DND-41 (cell line): ENCODE measurements around the gene EPN1.
A peak's percentile ranks its signal among the peaks of the same experiment; 100 is the strongest.

Experiments used
- ATAC-seq: fragments of 200-7000 bp; cut with Tn5 transposase; 3 replicates; pipeline ENCODE4 v1.9.1; 2021; ENCODE audit warnings: low read depth; ENCODE audit not compliant: insufficient read depth
- DNase-seq: peaks from one replicate; pipeline ENCODE4 v3.0.0-alpha.2; 2020
- H2AFZ ChIP-seq: 2 replicates; pipeline ENCODE4 v1.6.0; 2012; ENCODE audit warnings: low read depth, low read length
- H3K27ac ChIP-seq: 2 replicates; pipeline ENCODE4 v1.5.1; 2012; ENCODE audit warnings: low read length, inconsistent platforms
- H3K27me3 ChIP-seq: fragments of 200-600 bp; sonication (generic); 2 replicates; pipeline ENCODE4 v1.6.0; 2012; ENCODE audit warnings: low read length, mild to moderate bottlenecking, inconsistent platforms; ENCODE audit not compliant: insufficient read depth, poor library complexity
- H3K36me3 ChIP-seq: 2 replicates; pipeline ENCODE4 v1.5.1; 2012; ENCODE audit warnings: low read length, inconsistent platforms; ENCODE audit not compliant: insufficient read depth
- H3K4me1 ChIP-seq: 2 replicates; pipeline ENCODE4 v1.5.1; 2012; ENCODE audit warnings: mild to moderate bottlenecking, low read length; ENCODE audit not compliant: insufficient read depth
- H3K4me2 ChIP-seq: 2 replicates; pipeline ENCODE4 v1.6.0; 2012; ENCODE audit warnings: mild to moderate bottlenecking, moderate library complexity, low read length, inconsistent platforms; ENCODE audit not compliant: insufficient read depth
- H3K4me3 ChIP-seq, 2 experiments: fragments of 200-600 bp in 1 of 2; shearing (Covaris generic) in 1 of 2; 2 replicates each; pipeline ENCODE4 v1.5.1; 2012 to 2016; ENCODE audit warnings: inconsistent platforms in 2 of 2, low read length in 2 of 2, mild to moderate bottlenecking in 2 of 2, low read depth in 1 of 2, moderate library complexity in 1 of 2
- H3K79me2 ChIP-seq: 2 replicates; pipeline ENCODE4 v1.6.0; 2012; ENCODE audit warnings: low read length, inconsistent platforms; ENCODE audit not compliant: insufficient read depth
- H3K9ac ChIP-seq: 2 replicates; pipeline ENCODE4 v1.6.0; 2012; ENCODE audit warnings: low read depth, mild to moderate bottlenecking, inconsistent platforms, low read length, moderate library complexity
- H3K9me3 ChIP-seq: 2 replicates; pipeline ENCODE4 v1.5.1; 2012; ENCODE audit warnings: low read length, moderate library complexity, mild to moderate bottlenecking, inconsistent platforms; ENCODE audit not compliant: insufficient read depth, severe bottlenecking
- H4K20me1 ChIP-seq: 2 replicates; pipeline ENCODE4 v1.6.0; 2012; ENCODE audit warnings: low read length; ENCODE audit not compliant: insufficient read depth
- EZH2 ChIP-seq: IDR thresholded peaks from 3 replicates; pipeline ENCODE4 v1.6.1; 2012; ENCODE audit warnings: borderline replicate concordance, low read depth, mild to moderate bottlenecking, moderate library complexity, low read length, inconsistent platforms; ENCODE audit not compliant: severe bottlenecking
- TF ChIP-seq, protein P1 (sequence below): IDR thresholded peaks from 2 replicates; pipeline ENCODE4 v1.5.1; 2012; ENCODE audit warnings: borderline replicate concordance, low read length, moderate library complexity, mild to moderate bottlenecking; ENCODE audit not compliant: poor library complexity, severe bottlenecking; ENCODE audit errors: extremely low read depth

Gene EPN1

DNA sequence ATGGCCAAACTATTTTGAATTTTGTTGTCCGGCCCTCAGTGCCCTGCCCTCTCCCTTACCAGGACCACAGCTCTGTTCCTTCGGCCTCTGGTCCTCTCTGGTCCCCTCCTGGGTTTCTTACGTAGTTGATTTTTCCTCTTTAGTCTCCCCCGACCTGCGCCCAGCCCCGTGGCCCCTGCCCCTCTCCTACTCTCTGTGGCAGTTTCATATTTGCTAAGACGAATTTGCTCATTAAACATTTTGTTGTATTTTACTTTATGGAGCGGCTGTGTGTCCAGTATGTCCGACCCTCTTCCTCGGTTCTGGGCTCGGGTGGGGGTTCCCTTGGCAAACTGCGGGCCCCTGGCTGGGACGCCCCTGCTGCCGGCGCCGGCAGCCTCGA is 576 bp upstream of the EPN1 start:
- DNase-seq = no peak
- peaks cover 87% of the 10 kb centered on the region for H3K79me2 ChIP-seq
- peaks cover 75% of the 10 kb centered on the region for H4K20me1 ChIP-seq
- no peak overlapping the region for H3K27ac ChIP-seq
- TF ChIP-seq, protein P1, sequence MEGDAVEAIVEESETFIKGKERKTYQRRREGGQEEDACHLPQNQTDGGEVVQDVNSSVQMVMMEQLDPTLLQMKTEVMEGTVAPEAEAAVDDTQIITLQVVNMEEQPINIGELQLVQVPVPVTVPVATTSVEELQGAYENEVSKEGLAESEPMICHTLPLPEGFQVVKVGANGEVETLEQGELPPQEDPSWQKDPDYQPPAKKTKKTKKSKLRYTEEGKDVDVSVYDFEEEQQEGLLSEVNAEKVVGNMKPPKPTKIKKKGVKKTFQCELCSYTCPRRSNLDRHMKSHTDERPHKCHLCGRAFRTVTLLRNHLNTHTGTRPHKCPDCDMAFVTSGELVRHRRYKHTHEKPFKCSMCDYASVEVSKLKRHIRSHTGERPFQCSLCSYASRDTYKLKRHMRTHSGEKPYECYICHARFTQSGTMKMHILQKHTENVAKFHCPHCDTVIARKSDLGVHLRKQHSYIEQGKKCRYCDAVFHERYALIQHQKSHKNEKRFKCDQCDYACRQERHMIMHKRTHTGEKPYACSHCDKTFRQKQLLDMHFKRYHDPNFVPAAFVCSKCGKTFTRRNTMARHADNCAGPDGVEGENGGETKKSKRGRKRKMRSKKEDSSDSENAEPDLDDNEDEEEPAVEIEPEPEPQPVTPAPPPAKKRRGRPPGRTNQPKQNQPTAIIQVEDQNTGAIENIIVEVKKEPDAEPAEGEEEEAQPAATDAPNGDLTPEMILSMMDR = no peak
- TF ChIP-seq EZH2 = no peak
- H3K4me3 ChIP-seq = peak overlapping the region; percentile 14 to 87; a peak in 3 of 4 replicates
- H3K4me1 ChIP-seq = peaks cover 64% of the 10 kb centered on the region
- H3K27me3 ChIP-seq = no peaks in the 10 kb centered on the region
- H3K9me3 ChIP-seq = no peaks in the 10 kb centered on the region
- peak overlapping the region; percentile 94 for H3K4me2 ChIP-seq
- ATAC-seq = no peak
- no peak overlapping the region for H2AFZ ChIP-seq
- peaks cover 69% of the 10 kb centered on the region for H3K36me3 ChIP-seq
- H3K9ac ChIP-seq = peak overlapping the region; percentile 93

DNA sequence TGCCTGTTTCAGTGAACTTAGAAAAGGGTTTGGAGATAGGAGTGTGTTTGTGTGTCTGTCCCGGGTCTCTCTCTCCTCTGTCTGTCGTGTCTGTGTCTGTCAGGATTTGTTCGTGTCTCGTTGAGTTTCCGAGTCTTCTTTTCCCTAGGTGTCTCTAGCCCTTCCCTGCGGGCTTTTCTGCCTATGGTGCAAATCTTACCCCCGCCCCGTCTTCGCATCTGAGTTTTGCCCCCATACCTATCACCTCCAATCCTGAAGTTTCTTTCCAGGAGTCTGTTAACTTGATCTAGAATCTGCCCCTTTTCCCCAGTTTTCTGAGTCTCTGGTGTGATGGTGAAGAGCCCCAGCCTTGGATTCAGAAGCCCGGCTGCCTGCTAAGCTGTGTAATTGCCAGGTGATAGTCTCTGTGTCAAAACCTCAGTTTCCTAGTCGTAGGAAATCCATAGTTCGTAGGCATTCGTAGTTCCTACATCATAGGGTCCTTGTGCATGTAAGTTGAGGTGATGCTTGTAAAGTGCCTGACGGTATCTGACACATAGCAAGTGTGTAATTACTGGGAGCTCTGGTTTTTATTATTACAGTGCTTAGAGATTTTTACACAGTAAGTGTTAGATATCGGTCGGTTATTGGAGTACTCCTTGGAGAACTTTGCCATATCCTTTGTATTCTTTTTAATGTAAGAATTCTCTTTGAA is 782 bp downstream of the EPN1 start:
- no peaks in the 10 kb centered on the region for H3K27me3 ChIP-seq
- TF ChIP-seq, protein P1 = no peak
- no peak for TF ChIP-seq EZH2
- ATAC-seq (no peak), DNase-seq (no peak)
- peaks cover 69% of the 10 kb centered on the region for H3K36me3 ChIP-seq
- no peaks in the 10 kb centered on the region for H3K9me3 ChIP-seq
- H3K4me1 ChIP-seq = peaks cover 53% of the 10 kb centered on the region
- peak overlapping the region; percentile 73 for H3K27ac ChIP-seq
- H3K4me3 ChIP-seq = peak overlapping the region; percentile 87 to 97
- H3K79me2 ChIP-seq = peaks cover 87% of the 10 kb centered on the region
- peak overlapping the region; percentile 93 for H3K9ac ChIP-seq
- peak overlapping the region; percentile 71 for H2AFZ ChIP-seq
- peak overlapping the region; percentile 94 for H3K4me2 ChIP-seq
- H4K20me1 ChIP-seq = peaks cover 71% of the 10 kb centered on the region

DNA sequence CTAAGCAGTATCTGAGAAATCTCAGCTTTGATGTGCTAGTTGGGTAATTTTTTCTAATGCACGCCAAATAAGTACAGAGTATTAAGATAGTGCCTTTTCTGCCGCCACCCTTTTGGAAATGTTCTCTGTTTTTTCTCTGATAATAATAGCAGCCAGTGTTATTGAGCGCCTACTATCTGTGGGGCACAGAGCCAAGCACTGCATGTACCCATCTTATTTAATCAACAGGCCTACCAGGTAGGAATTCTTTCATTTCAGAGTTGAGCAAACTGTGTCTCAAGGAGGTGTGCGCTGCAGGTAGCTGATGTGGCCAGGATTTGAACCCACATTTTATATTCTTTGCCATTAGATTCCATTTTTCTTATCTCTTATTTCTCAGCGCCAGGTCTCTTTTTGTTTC is 1.4 kb downstream of the EPN1 start:
- ATAC-seq (no peak), DNase-seq (no peak)
- Histone ChIP-seq H3K9ac (peak overlapping the region; percentile 93), H3K79me2 (peaks cover 87% of the 10 kb centered on the region), H3K27ac (no peak overlapping the region), H3K27me3 (no peaks in the 10 kb centered on the region), H3K36me3 (peaks cover 69% of the 10 kb centered on the region), H3K4me2 (peak overlapping the region; percentile 94), H4K20me1 (peaks cover 70% of the 10 kb centered on the region), H3K4me3 (peak overlapping the region; percentile 87 to 97; a peak in 3 of 4 replicates), H3K9me3 (no peaks in the 10 kb centered on the region), H2AFZ (no peak overlapping the region), H3K4me1 (peaks cover 49% of the 10 kb centered on the region)
- TF ChIP-seq, protein P1 = no peak
- no peak for TF ChIP-seq EZH2
